Lower lobe of right lung (tissue), 2 donors: ENCODE data around the gene TMEM256. TPM values are rescaled to one million over a fixed set of nuclear protein-coding genes. Genes with fewer than 3 reads are reported as not detected.

ENCODE experiments used
- ATAC-seq, 2 donors: fragments of 200-7000 bp; cut with Tn5 transposase; one replicate each; pipeline ENCODE4 v1.9.1; 2020 to 2022; ENCODE audit warnings: mild to moderate bottlenecking in 2 of 2, moderate library complexity in 2 of 2
- DNase-seq: peaks from one replicate; pipeline ENCODE4 v3.0.0-alpha.2; 2020
- H3K27ac ChIP-seq: fragments of 200-600 bp; one replicate; pipeline ENCODE4 v1.8.0; 2022
- H3K27me3 ChIP-seq: fragments of 200-600 bp; one replicate; pipeline ENCODE4 v1.8.0; 2022; ENCODE audit warnings: low read depth
- H3K36me3 ChIP-seq: fragments of 200-600 bp; one replicate; pipeline ENCODE4 v1.8.0; 2022; ENCODE audit warnings: mild to moderate bottlenecking
- H3K4me1 ChIP-seq: fragments of 200-600 bp; one replicate; pipeline ENCODE4 v1.8.0; 2022
- H3K4me3 ChIP-seq: fragments of 200-600 bp; one replicate; pipeline ENCODE4 v1.8.0; 2022; ENCODE audit warnings: mild to moderate bottlenecking
- H3K9me3 ChIP-seq: fragments of 200-600 bp; one replicate; pipeline ENCODE4 v1.8.0; 2022
- CTCF ChIP-seq: fragments of 200-600 bp; IDR thresholded peaks from one replicate; pipeline ENCODE4 v1.8.0; 2022; ENCODE audit warnings: antibody characterized with exemption, mild to moderate bottlenecking
- intact Hi-C: fragments of 100-400 bp; cut with DNase I; formaldehyde crosslinking; loops from one replicate; pipeline ENCODE4 v1.11.0; 2022
- total RNA-seq: library from RNA; stranded (reverse); fragmentation: NEBNext Ultra II Directional; extraction: Animal tissue kit (Norgen Biotek cat#: 25700); gene quantifications from one replicate; pipeline ENCODE4 v1.2.1, GENCODE V29; 2021
- donor health status: DM: no; HTN: yes; CAD: no; lungs with severe emphysema.

The TMEM256 gene
- total RNA-seq, 1 donor from 2014 or later: 51.2 TPM

GRCh38 chr17:7411427-7411750 lies 7.5 kb upstream of the TMEM256 start:
- Histone ChIP-seq H3K27ac (no peak overlapping the region), H3K9me3 (no peaks in the 10 kb centered on the region), H3K4me1 (no peaks in the 10 kb centered on the region), H3K4me3 (no peak overlapping the region), H3K36me3 (no peaks in the 10 kb centered on the region), H3K27me3 (no peaks in the 10 kb centered on the region)
- intact Hi-C loops: no loop called here
- DNase-seq (no peak), ATAC-seq (no peak)
- TF ChIP-seq CTCF: no peak

DNA sequence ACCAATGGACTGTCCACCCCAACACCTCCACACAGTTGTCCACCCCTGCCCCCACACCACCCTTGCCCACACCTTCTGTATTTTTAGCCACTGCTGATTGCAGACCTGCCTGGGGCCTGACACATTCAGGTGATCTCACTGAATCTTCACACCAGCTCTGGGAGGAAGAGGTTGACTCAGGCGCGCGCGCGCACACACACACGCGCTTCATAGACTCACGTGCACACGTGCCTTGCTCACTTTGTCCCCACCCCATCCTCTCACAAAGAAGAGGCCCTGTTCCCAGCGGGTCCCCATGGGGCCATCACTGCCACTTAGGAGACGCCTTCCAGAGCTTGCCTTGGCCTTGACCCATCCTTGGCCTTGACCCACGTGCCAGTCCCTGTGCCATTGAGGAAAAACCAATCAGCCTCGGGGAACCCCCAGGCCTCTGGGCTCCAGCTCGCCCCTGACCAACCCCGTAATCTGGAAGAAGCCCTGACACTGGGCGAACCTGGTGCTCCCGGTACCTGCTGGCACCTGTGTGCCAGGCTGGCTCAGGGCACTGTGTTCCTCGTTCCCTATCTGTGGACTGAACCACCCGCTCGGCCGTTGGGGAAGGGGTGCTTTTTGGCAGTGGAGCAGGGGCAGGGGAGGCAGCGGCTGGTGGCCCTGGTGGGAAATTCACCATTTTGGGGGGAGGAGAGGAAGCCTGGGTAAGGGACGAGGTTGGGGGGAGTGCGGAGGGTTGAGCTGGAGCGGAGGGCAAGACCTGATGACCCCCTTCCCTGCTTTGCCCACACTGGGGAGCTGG lies 6.9 kb upstream of the TMEM256 start:
- H3K9me3 ChIP-seq: no peaks in the 10 kb centered on the region
- H3K36me3 ChIP-seq: no peaks in the 10 kb centered on the region
- ATAC-seq: no peak
- H3K4me1 ChIP-seq: no peaks in the 10 kb centered on the region
- intact Hi-C loops: no loop called here
- H3K27me3 ChIP-seq: no peaks in the 10 kb centered on the region
- no peak overlapping the region for H3K27ac ChIP-seq
- no peak for DNase-seq
- no peak overlapping the region for H3K4me3 ChIP-seq
- no peak for TF ChIP-seq CTCF

GRCh38 chr17:7409716-7410115 lies 5.8 kb upstream of the TMEM256 start:
- Histone ChIP-seq H3K4me1 (peaks cover 6% of the 10 kb centered on the region), H3K36me3 (no peaks in the 10 kb centered on the region), H3K4me3 (no peak overlapping the region), H3K27ac (no peak overlapping the region), H3K27me3 (no peaks in the 10 kb centered on the region), H3K9me3 (no peaks in the 10 kb centered on the region)
- no peak for TF ChIP-seq CTCF
- ATAC-seq (no peak), DNase-seq (no peak)
- intact Hi-C loops: no loop called here

GRCh38 chr17:7408863-7409262 lies 5.0 kb upstream of the TMEM256 start:
- Histone ChIP-seq H3K27ac (no peak overlapping the region), H3K36me3 (no peaks in the 10 kb centered on the region), H3K9me3 (no peaks in the 10 kb centered on the region), H3K27me3 (no peaks in the 10 kb centered on the region), H3K4me1 (peaks cover 6% of the 10 kb centered on the region), H3K4me3 (no peak overlapping the region)
- DNase-seq (no peak), ATAC-seq (no peak)
- intact Hi-C loops: no loop called here
- no peak for TF ChIP-seq CTCF

DNA sequence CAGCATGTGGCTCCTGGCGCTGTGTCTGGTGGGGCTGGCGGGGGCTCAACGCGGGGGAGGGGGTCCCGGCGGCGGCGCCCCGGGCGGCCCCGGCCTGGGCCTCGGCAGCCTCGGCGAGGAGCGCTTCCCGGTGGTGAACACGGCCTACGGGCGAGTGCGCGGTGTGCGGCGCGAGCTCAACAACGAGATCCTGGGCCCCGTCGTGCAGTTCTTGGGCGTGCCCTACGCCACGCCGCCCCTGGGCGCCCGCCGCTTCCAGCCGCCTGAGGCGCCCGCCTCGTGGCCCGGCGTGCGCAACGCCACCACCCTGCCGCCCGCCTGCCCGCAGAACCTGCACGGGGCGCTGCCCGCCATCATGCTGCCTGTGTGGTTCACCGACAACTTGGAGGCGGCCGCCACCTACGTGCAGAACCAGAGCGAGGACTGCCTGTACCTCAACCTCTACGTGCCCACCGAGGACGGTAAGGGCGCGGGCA lies 4.4 kb upstream of the TMEM256 start:
- DNase-seq: no peak
- no peak overlapping the region for H3K27ac ChIP-seq
- H3K9me3 ChIP-seq: no peaks in the 10 kb centered on the region
- intact Hi-C loops: no loop called here
- H3K4me3 ChIP-seq: no peak overlapping the region
- H3K4me1 ChIP-seq: peaks cover 7% of the 10 kb centered on the region
- H3K36me3 ChIP-seq: no peaks in the 10 kb centered on the region
- H3K27me3 ChIP-seq: no peaks in the 10 kb centered on the region
- no peak for ATAC-seq
- TF ChIP-seq CTCF: no peak
